HL-60 (cell line): ENCODE results near the gene QPRT.

Experiments used
- DNase-seq, 2 experiments: peaks; one replicate each; pipeline ENCODE4 v3.0.0-alpha.2; 2010 to 2020; ENCODE audit warnings: low read depth in 1 of 2, low spot score in 1 of 2
- H3K27ac ChIP-seq: fragments of 250-450 bp; sonication (Bioruptor Pico); replicated peaks from 2 replicates; pipeline ENCODE4 v1.5.1; 2020; ENCODE audit warnings: mild to moderate bottlenecking, moderate library complexity
- H3K27me3 ChIP-seq: fragments of 250-450 bp; sonication (Bioruptor Pico); 2 replicates; pipeline ENCODE4 v1.5.1; 2021; ENCODE audit warnings: mild to moderate bottlenecking, moderate library complexity; ENCODE audit not compliant: insufficient read depth, poor library complexity, severe bottlenecking
- H3K4me3 ChIP-seq: replicated peaks from 2 replicates; pipeline ENCODE4 v1.5.1; 2011; ENCODE audit warnings: mild to moderate bottlenecking, control low read depth, low read length; ENCODE audit not compliant: insufficient read depth
- CTCF ChIP-seq: IDR thresholded peaks from one replicate; pipeline ENCODE4 v1.5.1; 2011; ENCODE audit warnings: low read length, control low read depth, inconsistent platforms; ENCODE audit not compliant: insufficient read depth
- GABPA ChIP-seq: IDR thresholded peaks from 2 replicates; pipeline ENCODE4 v1.6.1; 2012; ENCODE audit warnings: low read depth
- POLR2AphosphoS5 ChIP-seq: IDR thresholded peaks from 2 replicates; pipeline ENCODE4 v1.6.1; 2012; ENCODE audit warnings: low read depth
- REST ChIP-seq: IDR thresholded peaks from 2 replicates; pipeline ENCODE4 v1.6.1; 2012; ENCODE audit warnings: low read depth; ENCODE audit not compliant: insufficient replicate concordance
- SPI1 ChIP-seq: IDR thresholded peaks from 2 replicates; pipeline ENCODE4 v1.6.1; 2012; ENCODE audit warnings: low read depth, mild to moderate bottlenecking, borderline replicate concordance

The QPRT gene

GRCh38 chr16:29710227-29711219, 31.5 kb downstream of the QPRT start:
- H3K4me3 ChIP-seq, result no peak overlapping the region
- TF ChIP-seq CTCF, result peak; percentile 20
- no peak for TF ChIP-seq GABPA
- no peaks in the 10 kb centered on the region for H3K27me3 ChIP-seq
- no peak overlapping the region for H3K27ac ChIP-seq
- peak in 1 of 2 experiments; percentile 60 for DNase-seq

- Histone ChIP-seq H3K4me3 (no peak overlapping the region), H3K27me3 (no peaks in the 10 kb centered on the region), H3K27ac (peak overlapping the region; percentile 35)
- DNase-seq, result no peak
- no peak for TF ChIP-seq REST
- TF ChIP-seq SPI1, result no peak
- TF ChIP-seq POLR2AphosphoS5, result no peak
- TF ChIP-seq GABPA, result no peak
- TF ChIP-seq CTCF, result no peak
Observed at GRCh38 chr16:29712809-29713208, 33.8 kb downstream of the QPRT start.

- no peak for DNase-seq
- no peak overlapping the region for H3K27ac ChIP-seq
- H3K4me3 ChIP-seq, result no peak overlapping the region
- TF ChIP-seq GABPA, result no peak
- TF ChIP-seq REST, result no peak
- no peak for TF ChIP-seq SPI1
- TF ChIP-seq CTCF, result no peak
- TF ChIP-seq POLR2AphosphoS5, result no peak
- H3K27me3 ChIP-seq, result no peaks in the 10 kb centered on the region
Observed at GRCh38 chr16:29714396-29714795, 35.4 kb downstream of the QPRT start.
